Caco-2 (cell line): ENCODE results near the gene LMAN2. TPM values are rescaled to one million over a fixed set of nuclear protein-coding genes. Genes with fewer than 3 reads are reported as not detected.
A peak's percentile ranks its signal among the peaks of the same experiment; 100 is the strongest.

Experiments
- BruUV-seq: library from RNA; stranded (reverse); fragments of 400-500 nt; replicated peaks from 2 replicates; lab custom pipeline; 2021; lab: Mats Ljungman, UMichigan
- CTCF ChIA-PET: fragments of 300-600 bp; sonication (Branson Sonifier 250); formaldehyde crosslinking; loops from one replicate; lab custom pipeline; 2022; ENCODE audit warnings: antibody characterized with exemption; lab: Charles Lee
- POLR2A ChIA-PET: fragments of 300-600 bp; sonication (Branson Sonifier 250); formaldehyde crosslinking; loops from one replicate; lab custom pipeline; 2022; ENCODE audit warnings: antibody characterized with exemption; lab: Charles Lee
- DNase-seq, 2 experiments: peaks; one replicate each; pipeline versions ENCODE4 v3.0.0 to v3.0.0-alpha.2; 2020 to 2022
- H3K27me3 ChIP-seq: replicated peaks from 2 replicates; pipeline ENCODE4 v1.6.0; 2011; ENCODE audit warnings: low read length; ENCODE audit not compliant: control insufficient read depth, insufficient read depth
- H3K36me3 ChIP-seq: 2 replicates; pipeline ENCODE4 v1.5.1; 2011; ENCODE audit warnings: low read length; ENCODE audit not compliant: control insufficient read depth, insufficient read depth
- H3K4me1 ChIP-seq: fragments of 250-450 bp; sonication (Bioruptor Pico); 2 replicates; pipeline ENCODE4 v1.5.1; 2020; ENCODE audit warnings: mild to moderate bottlenecking
- H3K4me3 ChIP-seq: 2 replicates; pipeline ENCODE4 v1.5.1; 2011; ENCODE audit warnings: low read depth, mild to moderate bottlenecking, control low read depth, low read length
- H3K9me3 ChIP-seq: fragments of 250-450 bp; sonication (Bioruptor Pico); 2 replicates; pipeline ENCODE4 v1.5.1; 2020; ENCODE audit warnings: mild to moderate bottlenecking, moderate library complexity
- H3K27ac Mint-ChIP-seq: one replicate; pipeline ENCODE4 v1.8.0; 2022; ENCODE audit warnings: mixed read lengths; ENCODE audit not compliant: unreplicated experiment
- H3K27me3 Mint-ChIP-seq: one replicate; pipeline ENCODE4 v1.8.0; 2022; ENCODE audit warnings: mixed read lengths; ENCODE audit not compliant: insufficient read depth, unreplicated experiment
- H3K36me3 Mint-ChIP-seq: one replicate; pipeline ENCODE4 v1.8.0; 2022; ENCODE audit warnings: mild to moderate bottlenecking, mixed read lengths; ENCODE audit not compliant: insufficient read depth, unreplicated experiment
- H3K4me1 Mint-ChIP-seq: one replicate; pipeline ENCODE4 v1.8.0; 2022; ENCODE audit warnings: low read depth, mixed read lengths; ENCODE audit not compliant: unreplicated experiment
- H3K4me3 Mint-ChIP-seq: one replicate; pipeline ENCODE4 v1.8.0; 2022; ENCODE audit warnings: mild to moderate bottlenecking, moderate library complexity, mixed read lengths; ENCODE audit not compliant: unreplicated experiment
- H3K9me3 Mint-ChIP-seq: one replicate; pipeline ENCODE4 v1.8.0; 2022; ENCODE audit warnings: mixed read lengths; ENCODE audit not compliant: unreplicated experiment
- intact Hi-C: fragments of 100-400 bp; cut with micrococcal nuclease; formaldehyde crosslinking; loops from one replicate; pipeline ENCODE4 v1.10.0; 2022; ENCODE audit not compliant: unreplicated experiment
- total RNA-seq: library from RNA; stranded (reverse); gene quantifications from 2 replicates; pipeline ENCODE4 v1.2.3, GENCODE V29; 2022
- TF ChIP-seq, protein P1 (sequence below), 2 experiments: fragments of 200-600 bp in 1 of 2; IDR thresholded peaks; 1 replicate in 1 of 2; 2 replicates in 1 of 2; pipeline versions ENCODE4 v1.5.1 to v1.8.0; 2011 to 2022; ENCODE audit warnings: antibody characterized with exemption in 1 of 2, control low read depth in 1 of 2, inconsistent platforms in 1 of 2, low read depth in 1 of 2, low read length in 1 of 2, mild to moderate bottlenecking in 1 of 2, moderate library complexity in 1 of 2; ENCODE audit not compliant: insufficient read depth in 1 of 2, severe bottlenecking in 1 of 2, unreplicated experiment in 1 of 2

LMAN2 gene
- total RNA-seq, 1 experiment from 2014 or later: 241 TPM

DNA sequence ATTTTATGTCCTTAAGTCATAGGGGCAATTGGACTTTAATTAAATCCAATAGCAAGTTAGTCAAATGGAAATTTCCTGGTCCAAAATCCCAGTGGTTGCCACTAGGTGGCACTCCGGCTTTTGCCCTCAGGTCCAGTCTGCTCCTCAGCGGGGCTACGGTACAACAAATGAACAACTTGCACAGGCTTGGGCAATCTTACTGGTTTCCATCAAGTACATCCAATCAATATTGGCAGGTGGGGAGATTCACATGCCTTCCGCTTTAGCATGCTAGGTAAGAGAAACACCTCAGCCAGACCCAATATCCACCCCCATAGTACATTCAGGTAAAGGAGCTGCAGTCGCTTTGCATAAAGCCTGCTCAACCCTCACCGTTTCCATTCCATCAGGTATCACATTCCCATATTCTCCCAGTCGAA is 33.5 kb downstream of the LMAN2 start:
- Mint-ChIP-seq H3K27me3 (no peaks in the 10 kb centered on the region), H3K4me3 (no peak overlapping the region), H3K9me3 (no peaks in the 10 kb centered on the region), H3K36me3 (peaks cover 28% of the 10 kb centered on the region), H3K4me1 (peaks cover 10% of the 10 kb centered on the region), H3K27ac (peak overlapping the region; percentile 42)
- H3K4me3 ChIP-seq: no peak overlapping the region
- peak; percentile 83 to 84 for DNase-seq
- H3K27me3 ChIP-seq: no peaks in the 10 kb centered on the region
- BruUV-seq: no TSS peak
- intact Hi-C loops: loop anchor here (1.0 kb wide), 4 partner anchors 18 to 86 kb away; no protein-coding TSS in a partner anchor
- ChIA-PET POLR2A (interaction anchor here (0.6 kb wide), 1 partner anchor 34 kb away, joined by 3 read pairs; the partner anchor contains the start of gene LMAN2), CTCF (interaction anchor here (0.7 to 1.7 kb wide), 3 partner anchors 8 to 52 kb away, joined by 4 to 15 read pairs (median 5); no protein-coding TSS in a partner anchor)
- no peaks in the 10 kb centered on the region for H3K9me3 ChIP-seq
- H3K36me3 ChIP-seq: no peaks in the 10 kb centered on the region; the same call in 1 of the 2 replicates
- no peaks in the 10 kb centered on the region for H3K4me1 ChIP-seq
- TF ChIP-seq, protein P1, sequence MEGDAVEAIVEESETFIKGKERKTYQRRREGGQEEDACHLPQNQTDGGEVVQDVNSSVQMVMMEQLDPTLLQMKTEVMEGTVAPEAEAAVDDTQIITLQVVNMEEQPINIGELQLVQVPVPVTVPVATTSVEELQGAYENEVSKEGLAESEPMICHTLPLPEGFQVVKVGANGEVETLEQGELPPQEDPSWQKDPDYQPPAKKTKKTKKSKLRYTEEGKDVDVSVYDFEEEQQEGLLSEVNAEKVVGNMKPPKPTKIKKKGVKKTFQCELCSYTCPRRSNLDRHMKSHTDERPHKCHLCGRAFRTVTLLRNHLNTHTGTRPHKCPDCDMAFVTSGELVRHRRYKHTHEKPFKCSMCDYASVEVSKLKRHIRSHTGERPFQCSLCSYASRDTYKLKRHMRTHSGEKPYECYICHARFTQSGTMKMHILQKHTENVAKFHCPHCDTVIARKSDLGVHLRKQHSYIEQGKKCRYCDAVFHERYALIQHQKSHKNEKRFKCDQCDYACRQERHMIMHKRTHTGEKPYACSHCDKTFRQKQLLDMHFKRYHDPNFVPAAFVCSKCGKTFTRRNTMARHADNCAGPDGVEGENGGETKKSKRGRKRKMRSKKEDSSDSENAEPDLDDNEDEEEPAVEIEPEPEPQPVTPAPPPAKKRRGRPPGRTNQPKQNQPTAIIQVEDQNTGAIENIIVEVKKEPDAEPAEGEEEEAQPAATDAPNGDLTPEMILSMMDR (IDR thresholded peaks at IDR 0.05; ENCODE audit: insufficient read depth in 1 of 2, low read depth in 1 of 2, low read length in 1 of 2, severe bottlenecking in 1 of 2, unreplicated experiment in 1 of 2): peak; percentile 92 to 93

DNA sequence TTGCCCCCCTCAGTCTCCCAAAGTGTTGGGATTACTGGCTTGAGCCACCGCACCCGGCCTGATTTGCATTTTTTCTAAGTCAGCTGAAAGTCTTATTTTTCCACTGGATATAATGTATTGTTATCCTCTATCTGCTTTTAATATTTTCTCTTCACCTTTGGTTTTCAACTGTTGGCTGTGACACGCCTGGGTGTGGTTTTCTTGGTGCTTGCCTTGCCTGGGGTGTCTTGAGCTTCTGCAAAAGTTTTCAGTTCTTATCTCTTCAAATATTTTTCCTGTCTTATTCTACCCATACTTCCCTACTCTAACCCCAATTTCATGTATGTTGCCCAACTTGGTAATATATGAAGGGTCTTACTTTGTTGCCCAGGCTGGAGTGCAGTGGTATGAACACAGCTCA is 35.5 kb downstream of the LMAN2 start:
- TF ChIP-seq, protein P1 (IDR thresholded peaks at IDR 0.05; ENCODE audit: insufficient read depth in 1 of 2, low read depth in 1 of 2, low read length in 1 of 2, severe bottlenecking in 1 of 2, unreplicated experiment in 1 of 2): no peak
- Histone ChIP-seq H3K9me3 (no peaks in the 10 kb centered on the region), H3K4me1 (no peaks in the 10 kb centered on the region), H3K36me3 (no peaks in the 10 kb centered on the region; the same call in 1 of the 2 replicates), H3K27me3 (no peaks in the 10 kb centered on the region), H3K4me3 (no peak overlapping the region)
- CTCF ChIA-PET: interaction anchor here (0.6 to 1.4 kb wide), 3 partner anchors 55 to 138 kb away, joined by 4 to 8 read pairs (median 5); partner anchors contain the start of gene GRK6
- Mint-ChIP-seq H3K27me3 (no peaks in the 10 kb centered on the region), H3K4me1 (peaks cover 12% of the 10 kb centered on the region), H3K36me3 (peaks cover 33% of the 10 kb centered on the region), H3K27ac (no peak overlapping the region), H3K4me3 (no peak overlapping the region), H3K9me3 (no peaks in the 10 kb centered on the region)
- POLR2A ChIA-PET: interaction anchor here (0.6 kb wide), 2 partner anchors 13 to 16 kb away, joined by 4 to 8 read pairs; partner anchors contain the start of gene RAB24
- intact Hi-C loops: no loop called here
- no TSS peak for BruUV-seq
- DNase-seq: no peak

DNA sequence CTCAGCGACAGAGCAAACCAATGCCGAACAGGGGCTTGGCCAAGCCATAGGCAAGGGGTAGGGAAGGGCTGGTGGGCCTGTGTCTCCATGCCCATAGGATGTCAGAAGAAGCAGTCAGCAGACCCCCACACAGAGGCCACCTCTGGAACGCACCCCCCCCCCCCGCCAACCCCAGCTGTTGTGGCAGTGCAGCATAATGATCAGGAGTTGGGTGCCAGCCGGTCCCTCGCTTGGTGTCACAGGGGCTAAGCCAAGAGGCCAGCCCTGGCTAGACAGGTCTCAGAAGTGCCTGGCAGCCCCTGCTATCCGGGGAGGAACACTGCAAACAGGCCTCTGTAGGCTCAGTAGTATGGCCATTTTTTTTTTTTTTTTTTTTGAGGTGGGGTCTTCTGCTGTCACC is 36.1 kb downstream of the LMAN2 start:
- no peaks in the 10 kb centered on the region for H3K9me3 Mint-ChIP-seq
- CTCF ChIA-PET: interaction anchor here (0.6 to 1.4 kb wide), 4 partner anchors 33 to 139 kb away, joined by 3 to 8 read pairs (median 4); partner anchors contain the start of gene GRK6
- H3K36me3 Mint-ChIP-seq: peaks cover 33% of the 10 kb centered on the region
- H3K27me3 Mint-ChIP-seq: no peaks in the 10 kb centered on the region
- no peak for DNase-seq
- POLR2A ChIA-PET: interaction anchor here (0.6 kb wide), 1 partner anchor 12 kb away, joined by 4 read pairs; the partner anchor contains the start of gene RAB24
- TF ChIP-seq, protein P1 (IDR thresholded peaks at IDR 0.05; ENCODE audit: insufficient read depth in 1 of 2, low read depth in 1 of 2, low read length in 1 of 2, severe bottlenecking in 1 of 2, unreplicated experiment in 1 of 2): no peak
- intact Hi-C loops: no loop called here
- Histone ChIP-seq H3K27me3 (no peaks in the 10 kb centered on the region), H3K4me3 (no peak overlapping the region), H3K36me3 (no peaks in the 10 kb centered on the region; the same call in 1 of the 2 replicates), H3K9me3 (no peaks in the 10 kb centered on the region), H3K4me1 (peaks cover 2% of the 10 kb centered on the region; the same call in 1 of the 2 replicates)
- H3K27ac Mint-ChIP-seq: peak overlapping the region; percentile 35
- H3K4me1 Mint-ChIP-seq: peaks cover 17% of the 10 kb centered on the region
- H3K4me3 Mint-ChIP-seq: no peak overlapping the region
- BruUV-seq: no TSS peak
